H7 (cell line): ENCODE data around the gene CTNNAL1. TPM values are rescaled to one million over a fixed set of nuclear protein-coding genes. Genes with fewer than 3 reads are reported as not detected.
"Not testable (repeated sequence)": the region's sequence is repeated elsewhere in the genome, so short reads cannot be mapped to it uniquely, and the experiment has no call there.

Experiments used
- DNase-seq: peaks from one replicate; pipeline ENCODE4 v3.0.0; 2012
- H3K27me3 ChIP-seq: 2 replicates; pipeline ENCODE4 v1.6.0; 2011; ENCODE audit warnings: mild to moderate bottlenecking, low read length; ENCODE audit not compliant: control insufficient read depth, insufficient read depth
- H3K36me3 ChIP-seq: replicated peaks from 2 replicates; pipeline ENCODE4 v1.5.1; 2011; ENCODE audit warnings: low read length; ENCODE audit not compliant: control insufficient read depth, insufficient read depth
- H3K4me3 ChIP-seq: 2 replicates; pipeline ENCODE4 v1.5.1; 2011; ENCODE audit warnings: low read depth, mild to moderate bottlenecking, control low read depth, low read length, moderate library complexity; ENCODE audit not compliant: insufficient read depth
- total RNA-seq: library from RNA; depleted of rRNA; stranded (reverse); fragments of >200 nt; shearing (Covaris generic); gene quantifications from 2 replicates; pipeline ENCODE4 v1.2.3, GENCODE V29; 2014; rRNA removed

The CTNNAL1 gene, protein sequence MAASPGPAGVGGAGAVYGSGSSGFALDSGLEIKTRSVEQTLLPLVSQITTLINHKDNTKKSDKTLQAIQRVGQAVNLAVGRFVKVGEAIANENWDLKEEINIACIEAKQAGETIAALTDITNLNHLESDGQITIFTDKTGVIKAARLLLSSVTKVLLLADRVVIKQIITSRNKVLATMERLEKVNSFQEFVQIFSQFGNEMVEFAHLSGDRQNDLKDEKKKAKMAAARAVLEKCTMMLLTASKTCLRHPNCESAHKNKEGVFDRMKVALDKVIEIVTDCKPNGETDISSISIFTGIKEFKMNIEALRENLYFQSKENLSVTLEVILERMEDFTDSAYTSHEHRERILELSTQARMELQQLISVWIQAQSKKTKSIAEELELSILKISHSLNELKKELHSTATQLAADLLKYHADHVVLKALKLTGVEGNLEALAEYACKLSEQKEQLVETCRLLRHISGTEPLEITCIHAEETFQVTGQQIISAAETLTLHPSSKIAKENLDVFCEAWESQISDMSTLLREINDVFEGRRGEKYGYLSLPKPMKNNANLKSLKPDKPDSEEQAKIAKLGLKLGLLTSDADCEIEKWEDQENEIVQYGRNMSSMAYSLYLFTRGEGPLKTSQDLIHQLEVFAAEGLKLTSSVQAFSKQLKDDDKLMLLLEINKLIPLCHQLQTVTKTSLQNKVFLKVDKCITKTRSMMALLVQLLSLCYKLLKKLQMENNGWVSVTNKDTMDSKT
- total RNA-seq: 73.6 and 81.0 TPM in 2 replicates

DNA sequence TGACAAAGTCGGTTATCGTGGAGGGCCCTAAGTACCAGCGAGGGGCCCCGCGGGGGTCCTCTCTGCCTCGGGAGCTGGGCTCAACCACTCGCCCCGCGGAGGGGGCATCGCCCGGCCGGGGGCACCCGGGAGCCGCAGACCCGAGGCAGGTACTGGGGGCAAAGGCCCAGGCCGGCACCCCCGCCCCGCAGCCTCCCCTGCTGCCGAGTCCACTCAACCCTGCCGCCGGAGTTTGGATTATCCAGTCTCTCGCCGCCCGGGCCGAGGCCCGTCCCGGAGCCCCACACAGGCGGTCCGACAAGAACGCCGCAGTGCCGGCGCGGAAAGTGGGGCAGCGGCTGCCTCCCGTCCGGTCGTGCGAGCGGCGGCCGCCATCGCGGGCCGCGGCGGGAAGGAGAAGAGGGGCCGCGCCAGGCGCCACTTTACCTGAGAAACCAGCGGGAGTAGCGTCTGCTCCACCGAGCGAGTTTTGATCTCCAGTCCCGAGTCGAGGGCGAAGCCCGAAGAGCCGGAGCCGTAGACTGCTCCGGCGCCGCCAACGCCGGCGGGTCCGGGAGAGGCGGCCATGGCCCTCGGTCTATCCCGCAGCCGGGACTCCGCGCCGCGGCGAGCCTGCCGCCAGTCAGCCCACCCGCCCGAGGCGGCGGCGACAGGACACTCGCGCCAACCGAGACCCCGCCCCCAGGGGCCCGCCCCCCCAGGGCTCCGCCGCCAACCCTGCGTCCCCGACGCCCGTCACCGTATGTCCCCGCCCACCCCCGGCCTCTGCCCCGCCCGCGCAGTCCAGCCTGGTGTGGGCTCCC, at the start of gene CTNNAL1:
TSS of gene CTNNAL1 (minus strand) at position 624 of the 803 bp plus-strand sequence. CDS start at position 567, 57 bp downstream.
- H3K36me3 ChIP-seq: no peaks in the 10 kb centered on the region; the same call in 1 of the 2 replicates
- H3K4me3 ChIP-seq: peak within 1 kb of the TSS; percentile 85
- H3K27me3 ChIP-seq: no peaks in the 10 kb centered on the region; the same call in 1 of the 2 replicates
- peak; percentile 98 for DNase-seq

DNA sequence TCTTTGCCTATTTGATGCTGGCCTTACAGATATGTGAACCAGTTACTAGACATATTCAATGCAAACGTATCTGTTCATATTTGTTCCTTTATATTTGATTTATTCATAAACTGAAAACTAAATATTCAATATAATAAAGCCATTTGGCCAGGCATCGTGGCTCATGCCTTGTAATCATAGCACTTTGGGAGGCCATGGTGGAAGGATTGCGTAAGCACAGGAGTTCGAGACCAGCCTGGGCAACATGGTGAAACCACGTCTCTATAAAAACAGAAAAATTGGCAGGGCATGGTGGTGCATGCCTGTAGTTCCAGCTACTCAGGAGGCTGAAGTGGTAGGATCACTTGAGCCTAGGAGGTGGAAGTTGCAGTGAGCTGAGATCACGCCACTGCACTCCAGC, 49.2 kb upstream of the CTNNAL1 start:
- peaks cover 8% of the 10 kb centered on the region for H3K36me3 ChIP-seq
- no peaks in the 10 kb centered on the region for H3K27me3 ChIP-seq
- H3K4me3 ChIP-seq: no peak overlapping the region
- DNase-seq: no peak

- Histone ChIP-seq H3K27me3 (no peaks in the 10 kb centered on the region), H3K4me3 (no peak overlapping the region), H3K36me3 (peaks cover 11% of the 10 kb centered on the region)
- DNase-seq: no peak
Observed at GRCh38 chr9:109060191-109060590, 46.9 kb upstream of the CTNNAL1 start.

DNA sequence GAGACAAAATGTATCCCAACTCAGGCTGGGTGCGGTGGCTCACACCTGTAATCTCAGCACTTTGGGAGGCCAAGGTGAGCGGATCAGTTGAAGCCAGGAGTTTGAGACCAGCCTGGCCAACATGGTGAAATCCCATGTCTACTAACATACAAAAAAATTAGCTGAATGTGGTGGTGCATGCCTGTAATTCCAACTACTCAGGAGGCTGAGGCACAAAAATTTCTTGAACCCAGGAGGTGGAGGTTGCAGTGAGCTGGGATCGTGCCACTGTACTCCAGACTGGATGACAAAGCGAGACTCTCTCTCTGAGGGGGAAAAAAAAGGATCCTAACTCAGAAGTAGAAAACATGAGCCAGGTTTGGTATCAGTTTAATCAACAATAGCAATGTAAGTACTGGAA, 39.8 kb upstream of the CTNNAL1 start:
- H3K4me3 ChIP-seq, H3K27me3 ChIP-seq, DNase-seq: not testable (repeated sequence)
- H3K36me3 ChIP-seq: peaks cover 18% of the 10 kb centered on the region

- Histone ChIP-seq H3K4me3 (no peak overlapping the region), H3K36me3 (peaks cover 19% of the 10 kb centered on the region), H3K27me3 (no peaks in the 10 kb centered on the region)
- DNase-seq: no peak
Observed at GRCh38 chr9:109052416-109052815, 39.1 kb upstream of the CTNNAL1 start.

DNA sequence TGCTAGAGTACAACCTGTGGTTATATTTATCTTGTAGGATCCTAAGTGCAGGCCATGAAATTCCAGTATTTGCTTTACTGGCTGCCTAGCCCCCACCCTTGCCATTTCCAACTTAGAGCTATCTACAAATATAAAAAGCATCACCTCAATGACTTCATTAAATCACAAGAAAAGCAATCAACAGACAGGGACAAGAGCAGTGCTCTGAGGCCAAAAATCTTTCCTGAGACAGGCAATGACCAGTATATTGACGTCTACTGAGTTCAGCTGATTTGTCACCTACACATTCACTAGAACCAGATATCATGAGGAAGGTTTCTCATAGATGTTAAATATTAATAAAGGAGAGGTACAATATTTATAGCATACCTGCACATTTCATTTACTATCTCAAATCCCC, 38.4 kb upstream of the CTNNAL1 start:
- Histone ChIP-seq H3K36me3 (peaks cover 15% of the 10 kb centered on the region), H3K27me3 (no peaks in the 10 kb centered on the region), H3K4me3 (no peak overlapping the region)
- DNase-seq: no peak

GRCh38 chr9:109050444-109050843, 37.1 kb upstream of the CTNNAL1 start:
- Histone ChIP-seq H3K27me3 (no peaks in the 10 kb centered on the region), H3K36me3 (peaks cover 17% of the 10 kb centered on the region), H3K4me3 (no peak overlapping the region)
- no peak for DNase-seq

DNA sequence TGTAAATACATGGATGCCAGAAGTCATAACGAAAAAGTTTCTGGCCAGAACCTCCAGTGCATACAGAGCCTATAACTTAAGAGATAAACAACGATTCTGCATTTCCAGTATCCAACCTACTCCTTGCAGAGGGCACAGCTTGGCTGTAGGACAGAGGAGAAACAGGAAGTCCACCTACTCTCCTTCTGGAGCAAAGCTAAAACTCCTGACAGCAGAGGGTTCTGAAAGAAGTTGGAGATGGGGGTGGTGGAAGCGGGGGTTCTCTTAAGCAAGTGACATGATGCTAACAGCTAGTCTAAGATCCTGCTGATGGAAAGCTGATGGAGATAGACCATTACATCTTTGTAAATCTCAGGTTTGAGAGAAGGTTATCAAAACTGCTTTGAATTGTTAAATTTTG, 35.5 kb upstream of the CTNNAL1 start:
- Histone ChIP-seq H3K36me3 (peaks cover 20% of the 10 kb centered on the region), H3K4me3 (no peak overlapping the region), H3K27me3 (no peaks in the 10 kb centered on the region)
- no peak for DNase-seq

GRCh38 chr9:109047259-109047658, 34.0 kb upstream of the CTNNAL1 start:
- H3K36me3 ChIP-seq: peaks cover 16% of the 10 kb centered on the region
- DNase-seq: no peak
- no peaks in the 10 kb centered on the region for H3K27me3 ChIP-seq
- H3K4me3 ChIP-seq: no peak overlapping the region

- DNase-seq: no peak
Observed at GRCh38 chr9:109046346-109046745, 33.0 kb upstream of the CTNNAL1 start.

GRCh38 chr9:109043578-109043977, 30.3 kb upstream of the CTNNAL1 start:
- peaks cover 7% of the 10 kb centered on the region for H3K36me3 ChIP-seq
- H3K4me3 ChIP-seq: no peak overlapping the region
- H3K27me3 ChIP-seq: no peaks in the 10 kb centered on the region
- no peak for DNase-seq

More at GRCh38 chr9:109046346-109046745, 33.0 kb upstream of the CTNNAL1 start:
- H3K4me3 ChIP-seq: no peak overlapping the region
- H3K27me3 ChIP-seq: no peaks in the 10 kb centered on the region
- peaks cover 15% of the 10 kb centered on the region for H3K36me3 ChIP-seq

- DNase-seq: no peak
- Histone ChIP-seq H3K27me3 (no peaks in the 10 kb centered on the region), H3K36me3 (peaks cover 7% of the 10 kb centered on the region), H3K4me3 (no peak overlapping the region)
Observed at GRCh38 chr9:109040571-109040970, 27.3 kb upstream of the CTNNAL1 start.

GRCh38 chr9:109039539-109039938, 26.2 kb upstream of the CTNNAL1 start:
- H3K36me3 ChIP-seq: peaks cover 5% of the 10 kb centered on the region
- DNase-seq: no peak
- H3K27me3 ChIP-seq: no peaks in the 10 kb centered on the region
- no peak overlapping the region for H3K4me3 ChIP-seq

DNA sequence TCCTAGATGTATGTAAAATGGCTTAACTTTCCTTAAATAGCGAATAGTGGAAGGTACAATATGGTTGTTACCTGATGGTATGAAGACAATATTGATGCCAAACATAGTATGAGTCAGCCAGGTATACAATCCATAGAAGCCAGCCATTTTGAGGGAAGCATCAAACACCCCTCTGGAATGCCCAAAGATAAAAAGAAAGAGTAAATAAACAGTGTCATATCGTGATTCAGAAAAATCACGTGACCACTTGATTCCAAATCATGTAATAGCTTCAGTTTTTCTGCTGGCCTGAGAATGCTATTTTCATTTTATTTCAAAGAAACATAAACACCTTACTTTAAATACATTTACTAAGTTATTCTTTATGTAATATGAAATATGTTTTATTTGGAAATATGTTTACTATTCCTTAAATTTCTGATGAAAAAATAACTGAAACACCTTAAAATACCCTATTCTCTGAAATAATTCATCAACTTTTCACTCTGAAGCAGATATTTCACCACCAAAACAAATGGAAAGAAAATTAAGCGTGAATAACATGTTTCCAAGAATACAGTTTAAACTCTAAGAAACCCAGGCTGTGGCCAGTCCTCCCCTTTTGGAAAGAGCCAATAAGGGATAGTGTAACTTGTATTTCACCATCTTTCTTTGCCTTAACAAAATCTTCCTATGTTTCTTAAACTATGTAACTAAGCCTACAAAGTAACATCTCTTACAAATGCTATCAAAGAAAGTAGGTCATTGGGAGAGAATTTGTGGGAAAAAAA, 24.8 kb upstream of the CTNNAL1 start:
- DNase-seq: no peak

More for the DNA sequence above, 24.8 kb upstream of the CTNNAL1 start:
- H3K4me3 ChIP-seq: no peak overlapping the region
- peaks cover 4% of the 10 kb centered on the region for H3K36me3 ChIP-seq
- no peaks in the 10 kb centered on the region for H3K27me3 ChIP-seq
